Activated CD8-positive, alpha-beta memory T cell treated with anti-CD3 and anti-CD28 coated beads, Interleukin-2, amount 50 U/mL, for 48 hours (primary cell): ENCODE results near the gene ZSCAN31.
"Not testable (repeated sequence)": the region's sequence is repeated elsewhere in the genome, so short reads cannot be mapped to it uniquely, and the experiment has no call there.

Source experiments
- DNase-seq: peaks from one replicate; pipeline ENCODE4 v3.0.0-alpha.2; 2020

The ZSCAN31 gene

GRCh38 chr6:28312939-28313338, 23.0 kb downstream of the ZSCAN31 start:
- no peak for DNase-seq

DNA sequence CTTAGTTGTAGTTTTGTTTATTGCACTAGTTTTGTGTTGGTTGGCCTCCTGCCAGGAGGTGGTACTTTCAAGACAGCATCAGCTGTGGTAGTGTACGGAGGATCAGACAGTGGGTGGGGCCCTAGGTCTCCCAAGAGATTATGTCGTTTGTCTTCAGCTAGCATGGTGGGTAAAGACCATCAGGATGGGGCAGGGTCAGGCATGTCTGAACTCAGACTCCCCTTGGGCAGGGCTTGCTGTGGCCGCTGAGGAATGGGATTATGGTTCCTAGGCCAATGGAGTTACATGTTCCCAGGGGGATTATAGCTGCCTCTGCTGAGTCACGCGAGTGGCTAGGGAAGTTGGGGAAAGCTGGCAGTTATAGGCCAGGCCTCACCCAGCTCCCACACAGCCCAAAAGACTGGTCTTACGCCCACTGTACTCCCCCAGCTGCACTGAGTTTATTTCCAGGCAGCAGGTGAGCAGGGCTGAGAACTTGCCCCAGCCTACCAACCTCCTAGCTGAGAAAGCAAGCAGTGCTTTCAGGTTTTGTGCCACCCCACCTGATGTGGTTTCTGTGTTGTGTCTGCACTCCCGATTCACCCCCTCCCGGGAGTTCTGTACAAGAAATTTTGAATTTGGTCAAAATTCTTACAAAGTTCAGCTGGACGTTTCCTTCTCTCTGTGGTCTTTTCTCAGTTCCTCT, 24.7 kb downstream of the ZSCAN31 start:
- DNase-seq: no peak

- DNase-seq: not testable (repeated sequence)
These were observed 29.6 kb downstream of the ZSCAN31 start for GRCh38 chr6:28306363-28306762.

- no peak for DNase-seq
These were observed 32.4 kb downstream of the ZSCAN31 start for GRCh38 chr6:28303570-28303969.

DNA sequence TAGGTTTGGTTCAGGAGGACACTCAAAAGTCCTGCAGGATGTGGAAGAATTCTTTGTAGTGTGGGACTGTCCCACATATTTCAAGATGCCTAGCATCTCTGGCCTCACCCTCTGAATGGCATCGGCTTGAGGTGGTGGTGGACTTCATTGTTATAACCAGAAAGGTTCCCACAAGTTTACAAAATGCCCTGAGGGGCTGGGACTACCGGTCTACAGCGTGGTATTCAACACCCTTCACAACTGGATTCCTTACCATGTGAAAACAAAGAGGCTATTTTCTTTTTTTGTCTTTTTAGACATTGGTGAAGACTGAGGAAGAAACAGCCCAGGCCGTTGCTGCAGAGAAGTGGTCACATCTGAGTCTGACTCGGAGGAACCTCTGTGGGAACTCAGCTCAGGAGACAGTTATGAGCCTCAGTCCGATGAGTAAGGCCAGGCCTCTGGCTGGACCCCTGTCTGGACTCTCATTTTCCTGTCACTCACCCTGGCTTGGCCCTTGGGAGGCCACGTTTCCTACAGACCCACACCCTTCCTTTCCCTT, 39.4 kb downstream of the ZSCAN31 start:
- DNase-seq: no peak

DNA sequence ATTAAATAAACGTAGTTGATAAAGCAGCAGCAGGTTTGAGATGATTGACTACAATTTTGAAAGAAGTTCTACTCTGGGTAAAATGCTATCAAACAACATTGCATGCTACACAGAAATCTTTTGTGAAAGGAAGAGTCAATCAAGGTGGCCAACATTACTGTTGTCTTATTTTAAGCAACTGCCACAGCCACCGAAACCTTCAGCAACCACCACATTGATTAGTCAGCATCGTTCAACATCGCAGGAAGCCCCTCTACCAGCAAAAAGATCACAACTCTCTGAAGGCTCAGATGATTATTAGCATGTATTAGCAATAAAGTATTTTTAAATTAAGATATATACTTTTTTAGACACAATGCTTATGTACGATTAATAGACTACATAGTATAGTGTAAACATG, 40.6 kb downstream of the ZSCAN31 start:
- DNase-seq: no peak

GRCh38 chr6:28291573-28291972, 44.4 kb downstream of the ZSCAN31 start:
- DNase-seq: no peak

- no peak for DNase-seq
These were observed 53.0 kb downstream of the ZSCAN31 start for GRCh38 chr6:28282926-28283325.

DNA sequence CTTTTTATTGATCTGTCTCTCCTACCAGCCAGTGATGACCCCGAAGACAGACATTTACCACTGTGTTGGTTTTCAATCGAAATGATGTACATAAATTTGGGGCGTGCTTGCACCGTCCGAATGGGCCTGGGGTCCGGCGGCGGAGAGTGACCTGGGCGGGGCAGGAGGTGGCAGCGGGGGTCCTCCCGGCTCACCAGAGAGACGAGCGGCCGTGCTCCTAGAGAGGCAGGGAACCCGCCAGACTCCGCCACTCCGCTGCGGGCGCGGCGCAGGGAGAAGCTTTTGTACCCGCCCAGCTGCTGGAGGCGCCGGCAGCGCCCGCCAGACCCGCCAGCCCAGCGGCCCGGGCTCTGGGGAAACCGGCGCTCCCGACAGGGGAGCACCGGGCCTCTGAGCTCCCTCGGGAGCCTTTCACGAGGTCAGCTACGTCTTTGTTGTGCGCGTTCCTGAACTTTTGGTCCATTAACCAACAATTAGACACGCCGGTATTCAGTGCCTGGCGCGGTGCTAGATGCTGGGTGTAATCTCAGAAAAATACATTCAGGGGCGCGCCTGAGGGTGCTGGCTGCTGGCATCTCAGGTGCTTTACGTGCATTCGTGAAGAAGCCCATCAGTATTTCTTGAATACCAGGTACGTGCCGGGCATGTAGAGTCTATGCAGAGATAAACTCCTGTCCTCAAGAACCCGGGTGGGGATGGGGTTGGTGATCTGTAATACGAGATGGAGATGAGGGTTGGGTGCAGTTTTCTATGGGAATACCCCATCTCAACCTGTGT, 54.5 kb downstream of the ZSCAN31 start, which contains the start of gene PGBD1:
PGBD1 (plus strand) TSS at position 285 of the 777 bp plus-strand sequence. CDS start 2,242 bp downstream, outside the sequence.
- peak; percentile 87 for DNase-seq

GRCh38 chr6:28280595-28281287, 55.2 kb downstream of the ZSCAN31 start:
- no peak for DNase-seq

DNA sequence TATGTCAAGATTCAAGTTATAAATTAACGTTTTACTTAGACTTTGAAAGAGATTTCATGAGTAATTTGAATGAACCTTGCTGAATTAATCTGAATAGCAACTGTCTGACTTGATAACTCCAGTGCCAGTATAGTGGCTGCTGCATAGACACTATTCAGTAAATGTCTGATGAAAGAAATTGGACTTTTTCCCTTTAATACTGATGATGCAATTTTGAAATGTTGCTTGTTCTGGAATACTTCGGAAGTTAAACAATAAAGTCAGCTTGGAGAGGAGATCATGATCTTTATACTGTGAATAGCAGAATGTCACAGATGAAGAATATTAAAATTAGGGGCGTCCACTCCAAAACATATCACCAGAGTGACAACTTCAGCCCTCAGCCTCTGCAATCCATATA, 58.2 kb downstream of the ZSCAN31 start:
- DNase-seq: no peak

DNA sequence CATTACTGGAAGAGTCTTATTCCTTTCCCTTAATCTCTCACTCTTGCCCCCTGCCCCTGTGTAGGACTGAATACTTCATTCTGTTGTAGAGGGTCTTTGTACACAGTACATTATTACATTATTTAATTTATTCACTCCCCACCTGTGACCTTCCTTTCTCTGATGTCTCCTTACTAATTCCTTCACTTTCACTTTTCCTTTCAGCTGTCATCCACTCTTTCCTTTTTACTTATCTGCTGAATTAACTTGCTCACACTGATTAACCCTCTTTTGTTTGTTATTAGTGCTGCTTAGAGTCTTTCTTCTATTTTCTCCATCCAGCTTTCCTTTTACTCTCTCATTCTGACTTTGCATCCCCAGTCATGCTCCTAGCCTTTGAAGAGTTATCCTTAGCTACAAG, 61.1 kb downstream of the ZSCAN31 start:
- DNase-seq: no peak
